ENCODE measurements around the gene ZBTB20. TPM values are rescaled to one million over a fixed set of nuclear protein-coding genes. Genes with fewer than 3 reads are reported as not detected.
A peak's percentile ranks its signal among the peaks of the same experiment; 100 is the strongest.

Gene ZBTB20
- total and polyA plus RNA-seq, 8 donors: 0.15 to 149 (median 38.5) TPM

GRCh38 chr3:114928989-114929640 lies 218.0 kb downstream of the ZBTB20 start:
- H3K9me3 ChIP-seq: no peaks in the 10 kb centered on the region
- intact Hi-C loops (cut with DNase I; ENCODE audit: low total_unique reads): no loop called here
- H3K27ac ChIP-seq: no peak overlapping the region
- H3K4me1 ChIP-seq: no peaks in the 10 kb centered on the region
- H3K4me3 ChIP-seq: no peak overlapping the region
- DNase-seq: no peak
- TF ChIP-seq POLR2AphosphoS5 (IDR thresholded peaks at IDR 0.05) (no peak), POLR2A (IDR thresholded peaks at IDR 0.05) (no peak), CTCF (IDR thresholded peaks at IDR 0.05) (no peak), EP300 (IDR thresholded peaks at IDR 0.05) (no peak)
- peaks cover 0 to 6% (median 3%) of the 10 kb centered on the region in 4 donors for H3K36me3 ChIP-seq
- WGBS, 5 donors: 76 to 90% (median 84%) methylated on average over 2 of the region's 2 CpGs
- no peaks in the 10 kb centered on the region for H3K27me3 ChIP-seq

DNA sequence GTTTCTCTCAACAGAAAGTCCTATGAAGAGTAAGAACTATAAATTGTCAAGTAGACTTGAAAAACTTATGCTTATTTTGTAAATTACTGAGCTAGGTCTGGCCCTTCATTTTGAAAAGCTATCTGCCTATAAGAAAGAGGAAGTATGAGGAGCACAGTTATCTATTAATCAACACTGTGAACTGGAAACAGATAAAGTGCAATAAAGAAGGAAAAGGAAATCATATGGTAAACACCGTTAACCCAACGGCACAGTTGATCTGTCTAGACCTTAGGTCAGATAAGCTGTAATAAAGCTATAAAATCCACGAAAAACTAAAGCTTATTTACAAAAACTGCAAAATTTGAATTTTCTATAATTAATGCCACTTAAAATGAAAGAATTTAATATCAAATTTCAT lies 242.5 kb downstream of the ZBTB20 start:
- H3K27ac ChIP-seq: no peak overlapping the region
- WGBS, 5 donors: 29 to 60% (median 33%) methylated on average over 3 of the region's 3 CpGs

DNA sequence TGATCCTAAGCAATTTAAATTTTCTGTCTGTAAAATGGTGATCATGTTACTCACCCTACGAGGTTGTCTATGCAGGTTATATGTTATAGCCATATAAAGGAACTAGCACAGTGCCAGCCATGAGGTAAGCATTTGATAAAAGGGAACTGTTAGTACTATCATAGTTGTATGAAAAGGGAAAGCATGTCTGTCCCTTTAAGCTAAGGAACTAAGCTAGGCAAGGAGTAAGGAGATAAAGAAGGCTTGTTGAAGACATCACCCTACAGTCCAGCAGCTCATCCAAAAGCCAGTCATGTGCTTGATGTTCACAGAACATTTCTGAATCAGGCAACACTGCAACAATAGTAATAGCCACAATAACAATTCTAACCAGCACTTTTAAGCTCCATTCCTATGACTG lies 243.9 kb downstream of the ZBTB20 start:
- Histone ChIP-seq H3K27ac (peak overlapping the region in 3 of 5 donors; percentile 3 to 34 (median 25)), H3K4me3 (no peak overlapping the region), H3K36me3 (no peaks in the 10 kb centered on the region), H3K27me3 (no peaks in the 10 kb centered on the region), H3K9me3 (no peaks in the 10 kb centered on the region), H3K4me1 (peaks cover 0 to 51% (median 25%) of the 10 kb centered on the region in 4 donors)
- intact Hi-C loops (cut with DNase I; ENCODE audit: low total_unique reads): no loop called here
- no peak for DNase-seq
- 36 to 47% (median 38%) methylated on average over 1 of the region's 1 CpG for WGBS, 5 donors
- TF ChIP-seq EP300 (IDR thresholded peaks at IDR 0.05): no peak
- no peak for TF ChIP-seq POLR2AphosphoS5 (IDR thresholded peaks at IDR 0.05)
- TF ChIP-seq CTCF (IDR thresholded peaks at IDR 0.05): no peak
- no peak for TF ChIP-seq POLR2A (IDR thresholded peaks at IDR 0.05)

More for the DNA sequence above, 242.5 kb downstream of the ZBTB20 start:
- no peak for TF ChIP-seq CTCF (IDR thresholded peaks at IDR 0.05)
- no peak for TF ChIP-seq POLR2AphosphoS5 (IDR thresholded peaks at IDR 0.05)
- TF ChIP-seq POLR2A (IDR thresholded peaks at IDR 0.05): no peak
- TF ChIP-seq EP300 (IDR thresholded peaks at IDR 0.05): no peak
- intact Hi-C loops (cut with DNase I; ENCODE audit: low total_unique reads): no loop called here
- Histone ChIP-seq H3K27me3 (no peaks in the 10 kb centered on the region), H3K4me3 (no peak overlapping the region), H3K9me3 (no peaks in the 10 kb centered on the region), H3K36me3 (no peaks in the 10 kb centered on the region), H3K4me1 (peaks cover 0 to 40% (median 22%) of the 10 kb centered on the region in 4 donors)
- DNase-seq: no peak

- intact Hi-C loops (cut with DNase I; ENCODE audit: low total_unique reads): no loop called here
- H3K4me3 ChIP-seq: no peak overlapping the region
- TF ChIP-seq CTCF (IDR thresholded peaks at IDR 0.05) (no peak), POLR2A (IDR thresholded peaks at IDR 0.05) (no peak), POLR2AphosphoS5 (IDR thresholded peaks at IDR 0.05) (no peak), EP300 (IDR thresholded peaks at IDR 0.05) (no peak)
- no peaks in the 10 kb centered on the region for H3K36me3 ChIP-seq
- peaks cover 0 to 51% (median 25%) of the 10 kb centered on the region in 4 donors for H3K4me1 ChIP-seq
- peak overlapping the region in 3 of 5 donors; percentile 3 to 34 (median 25) for H3K27ac ChIP-seq
- peak in 1 of 2 donors; percentile 6 for DNase-seq
- H3K9me3 ChIP-seq: no peaks in the 10 kb centered on the region
- H3K27me3 ChIP-seq: no peaks in the 10 kb centered on the region
Observed at GRCh38 chr3:114902691-114903101, 244.4 kb downstream of the ZBTB20 start.

Data from stomach (tissue), 9 donors.